PC-3 (cell line): ENCODE results near the gene OLFML2A. TPM values are rescaled to one million over a fixed set of nuclear protein-coding genes. Genes with fewer than 3 reads are reported as not detected.

Experiments used
- ATAC-seq: fragments of 200-7000 bp; cut with Tn5 transposase; 2 replicates; pipeline ENCODE4 v1.9.1; 2020; ENCODE audit warnings: mild to moderate bottlenecking, moderate library complexity
- BruUV-seq: library from RNA; stranded (reverse); fragments of 400-500 nt; replicated peaks from 2 replicates; lab custom pipeline; 2021; lab: Mats Ljungman, UMichigan
- CTCF ChIA-PET: fragments of 300-600 bp; sonication (Branson Sonifier 250); formaldehyde crosslinking; loops from one replicate; lab custom pipeline; 2022; ENCODE audit warnings: antibody characterized with exemption; lab: Charles Lee
- POLR2A ChIA-PET: fragments of 300-600 bp; sonication (Branson Sonifier 250); formaldehyde crosslinking; loops from one replicate; lab custom pipeline; 2022; ENCODE audit warnings: antibody characterized with exemption; ENCODE audit not compliant: unreplicated experiment; lab: Charles Lee
- DNase-seq: peaks from one replicate; pipeline ENCODE4 v3.0.0-alpha.2; 2015
- H2AFZ ChIP-seq: fragments of 300-600 bp; sonication (generic); 2 replicates; pipeline ENCODE4 v1.6.0; 2016; ENCODE audit warnings: antibody characterized with exemption, low read length
- H3F3A ChIP-seq: fragments of 300-600 bp; sonication (generic); one replicate; pipeline ENCODE4 v1.6.0; 2017; ENCODE audit warnings: antibody characterized with exemption, low read length, control low read depth, mild to moderate bottlenecking; ENCODE audit not compliant: unreplicated experiment
- H3K27ac ChIP-seq: fragments of 300-600 bp; sonication (generic); 2 replicates; pipeline ENCODE4 v1.5.1; 2016; ENCODE audit warnings: mild to moderate bottlenecking, low read length
- H3K27me3 ChIP-seq: fragments of 300-600 bp; sonication (generic); 2 replicates; pipeline ENCODE4 v1.6.1; 2016; ENCODE audit warnings: low read length, mixed read lengths
- H3K36me3 ChIP-seq: fragments of 300-600 bp; sonication (generic); 2 replicates; pipeline ENCODE4 v1.6.1; 2016; ENCODE audit warnings: low read depth, mixed run types, low read length, mixed read lengths
- H3K4me1 ChIP-seq: fragments of 300-600 bp; sonication (generic); 2 replicates; pipeline ENCODE4 v1.5.1; 2016; ENCODE audit warnings: low read length; ENCODE audit not compliant: insufficient read depth
- H3K4me2 ChIP-seq: fragments of 300-600 bp; sonication (generic); 2 replicates; pipeline ENCODE4 v1.6.0; 2016; ENCODE audit warnings: low read length
- H3K4me3 ChIP-seq: fragments of 300-600 bp; sonication (generic); 2 replicates; pipeline ENCODE4 v1.5.1; 2016; ENCODE audit warnings: mild to moderate bottlenecking, low read length, mixed read lengths
- H3K79me2 ChIP-seq: fragments of 300-600 bp; sonication (generic); 2 replicates; pipeline ENCODE4 v1.6.1; 2017; ENCODE audit warnings: low read length, mixed read lengths
- H3K9ac ChIP-seq: fragments of 300-600 bp; sonication (generic); 2 replicates; pipeline ENCODE4 v1.6.0; 2016; ENCODE audit warnings: mild to moderate bottlenecking, low read length
- H3K9me2 ChIP-seq: fragments of 300-600 bp; sonication (generic); replicated peaks from 2 replicates; pipeline ENCODE4 v1.6.1; 2016; ENCODE audit warnings: mixed run types, low read length, mixed read lengths
- H3K9me3 ChIP-seq: fragments of 300-600 bp; sonication (generic); 2 replicates; pipeline ENCODE4 v1.6.1; 2016; ENCODE audit warnings: low read length, mixed read lengths
- H4K20me1 ChIP-seq: fragments of 300-600 bp; sonication (generic); 2 replicates; pipeline ENCODE4 v1.6.1; 2016; ENCODE audit warnings: low read length, mixed read lengths
- CTCF ChIP-seq: fragments of 300-600 bp; sonication (generic); conservative IDR thresholded peaks from 2 replicates; pipeline ENCODE4 v1.5.1; 2017; ENCODE audit warnings: antibody characterized with exemption, low read depth, mild to moderate bottlenecking, low read length
- EZH2 ChIP-seq: fragments of 300-600 bp; sonication (generic); IDR thresholded peaks from one replicate; pipeline ENCODE4 v1.6.1; 2017; ENCODE audit warnings: antibody characterized with exemption, mild to moderate bottlenecking, low read length; ENCODE audit not compliant: unreplicated experiment
- EZH2phosphoT487 ChIP-seq: fragments of 300-600 bp; sonication (generic); IDR thresholded peaks from 2 replicates; pipeline ENCODE4 v1.6.1; 2018; ENCODE audit warnings: mild to moderate bottlenecking, antibody characterized with exemption, low read length, borderline replicate concordance
- intact Hi-C: fragments of 100-400 bp; cut with micrococcal nuclease; formaldehyde crosslinking; loops from 2 replicates; pipeline ENCODE4 v1.9.0; 2023
- total RNA-seq: library from RNA; depleted of rRNA; stranded (reverse); fragments of >200 nt; gene quantifications from 2 replicates; pipeline ENCODE4 v1.2.3, GENCODE V29; 2014

Gene OLFML2A
- total RNA-seq, 1 experiment from 2014 or later: 3.4 TPM

GRCh38 chr9:124855944-124856765 lies 79.2 kb downstream of the OLFML2A start:
- TF ChIP-seq CTCF (peak; percentile 50), EZH2 (no peak)
- Histone ChIP-seq H3K9me3 (no peaks in the 10 kb centered on the region), H3K36me3 (peaks cover 41% of the 10 kb centered on the region), H4K20me1 (peaks cover 40% of the 10 kb centered on the region), H3F3A (peaks cover 13% of the 10 kb centered on the region), H3K4me3 (no peak overlapping the region), H2AFZ (no peak overlapping the region), H3K4me1 (peaks cover 20% of the 10 kb centered on the region), H3K9ac (no peak overlapping the region), H3K27me3 (no peaks in the 10 kb centered on the region), H3K9me2 (no peaks in the 10 kb centered on the region), H3K79me2 (peaks cover 31% of the 10 kb centered on the region), H3K4me2 (no peak overlapping the region), H3K27ac (no peak overlapping the region)
- peak; percentile 49 for DNase-seq
- CTCF ChIA-PET: interaction anchor here (1.0 to 4.4 kb wide), 3 partner anchors 77 to 84 kb away, joined by 3 to 58 read pairs (median 5); partner anchors contain the start of gene NR6A1
- ATAC-seq: peak; percentile 25
- POLR2A ChIA-PET: no interaction called here
- intact Hi-C loops: no loop called here
- BruUV-seq: no TSS peak

- DNase-seq: no peak
- ChIA-PET POLR2A (no interaction called here), CTCF (no interaction called here)
- Histone ChIP-seq H3K4me2 (no peak overlapping the region), H3K9me3 (no peaks in the 10 kb centered on the region), H3K27ac (no peak overlapping the region), H3K79me2 (peaks cover 38% of the 10 kb centered on the region), H3K36me3 (peaks cover 42% of the 10 kb centered on the region), H3K9ac (no peak overlapping the region), H3K4me1 (peaks cover 20% of the 10 kb centered on the region), H3K4me3 (no peak overlapping the region), H3F3A (peaks cover 13% of the 10 kb centered on the region), H4K20me1 (peaks cover 40% of the 10 kb centered on the region), H3K9me2 (no peaks in the 10 kb centered on the region), H3K27me3 (no peaks in the 10 kb centered on the region), H2AFZ (no peak overlapping the region)
- TF ChIP-seq CTCF (no peak), EZH2 (no peak), EZH2phosphoT487 (no peak)
- BruUV-seq: no TSS peak
- no peak for ATAC-seq
- intact Hi-C loops: no loop called here
Observed at GRCh38 chr9:124857533-124858162, 80.7 kb downstream of the OLFML2A start.
